IMR-90 (cell line): ENCODE data around the gene FLCN. TPM values are rescaled to one million over a fixed set of nuclear protein-coding genes. Genes with fewer than 3 reads are reported as not detected.

Source experiments
- ATAC-seq: fragments of 200-7000 bp; cut with Tn5 transposase; 2 replicates; pipeline ENCODE4 v1.9.1; 2020; ENCODE audit warnings: low read depth, mild to moderate bottlenecking, moderate library complexity
- BruUV-seq: library from RNA; stranded (reverse); fragments of 400-500 nt; replicated peaks from 2 replicates; lab custom pipeline; 2021; lab: Mats Ljungman, UMichigan
- CTCF ChIA-PET: fragments of 300-600 bp; formaldehyde crosslinking; extraction: SDS; loops from one replicate; lab custom pipeline; 2021; ENCODE audit warnings: antibody characterized with exemption; lab: Yijun Ruan, JAX
- POLR2A ChIA-PET: fragments of 300-600 bp; sonication (Branson Sonifier 250); formaldehyde crosslinking; loops from one replicate; lab custom pipeline; 2022; ENCODE audit warnings: antibody characterized with exemption; ENCODE audit not compliant: unreplicated experiment; lab: Charles Lee
- DNase-seq: peaks from one replicate; pipeline ENCODE4 v3.0.0; 2013
- H2AFZ ChIP-seq: replicated peaks from 2 replicates; pipeline ENCODE3; 2013; ENCODE audit warnings: low read length, mild to moderate bottlenecking; ENCODE audit not compliant: poor library complexity
- H2AK5ac ChIP-seq: 2 replicates; pipeline ENCODE4 v1.6.1; 2013; ENCODE audit warnings: low read depth, low read length, inconsistent platforms
- H2AK9ac ChIP-seq: replicated peaks from 2 replicates; pipeline ENCODE3; 2013; ENCODE audit warnings: mild to moderate bottlenecking, low read depth, low read length, moderate library complexity; ENCODE audit not compliant: poor library complexity
- H2BK120ac ChIP-seq: 2 replicates; pipeline ENCODE4 v1.6.1; 2013; ENCODE audit warnings: low read depth, low read length, inconsistent platforms
- H2BK15ac ChIP-seq: 3 replicates; pipeline ENCODE4 v1.6.1; 2013; ENCODE audit warnings: low read depth, low read length, inconsistent platforms
- H2BK20ac ChIP-seq: 2 replicates; pipeline ENCODE4 v1.6.1; 2013; ENCODE audit warnings: low read depth, mild to moderate bottlenecking, inconsistent platforms, low read length, moderate library complexity
- H2BK5ac ChIP-seq: 2 replicates; pipeline ENCODE4 v1.6.1; 2013; ENCODE audit warnings: mild to moderate bottlenecking, low read depth, low read length, inconsistent platforms; ENCODE audit not compliant: poor library complexity, severe bottlenecking
- H3K14ac ChIP-seq: replicated peaks from 2 replicates; pipeline ENCODE4 v1.6.1; 2013; ENCODE audit warnings: low read depth, low read length, inconsistent platforms
- H3K18ac ChIP-seq: 2 replicates; pipeline ENCODE4 v1.6.1; 2013; ENCODE audit warnings: low read depth, low read length, control low read depth
- H3K23ac ChIP-seq: 2 replicates; pipeline ENCODE4 v1.6.1; 2013; ENCODE audit warnings: low read depth, low read length, inconsistent platforms
- H3K27ac ChIP-seq: 2 replicates; pipeline ENCODE4 v1.5.1; 2013; ENCODE audit warnings: mild to moderate bottlenecking, control low read depth, low read length; ENCODE audit not compliant: insufficient read depth
- H3K27me3 ChIP-seq: 2 replicates; pipeline ENCODE4 v1.6.1; 2013; ENCODE audit warnings: low read length; ENCODE audit not compliant: control insufficient read depth, insufficient read depth
- H3K36me3 ChIP-seq: 2 replicates; pipeline ENCODE4 v1.6.1; 2013; ENCODE audit warnings: low read length, mixed read lengths; ENCODE audit not compliant: control insufficient read depth, insufficient read depth
- H3K4ac ChIP-seq: 2 replicates; pipeline ENCODE4 v1.6.1; 2013; ENCODE audit warnings: low read depth, low read length, inconsistent platforms
- H3K4me1 ChIP-seq: 2 replicates; pipeline ENCODE4 v1.6.1; 2013; ENCODE audit warnings: low read length, mixed read lengths; ENCODE audit not compliant: control insufficient read depth, insufficient read depth
- H3K4me2 ChIP-seq: 2 replicates; pipeline ENCODE4 v1.6.1; 2013; ENCODE audit warnings: low read depth, mild to moderate bottlenecking, control low read depth, low read length, moderate library complexity
- H3K4me3 ChIP-seq: 2 replicates; pipeline ENCODE4 v1.5.1; 2013; ENCODE audit warnings: low read depth, mild to moderate bottlenecking, control low read depth, low read length, moderate library complexity; ENCODE audit not compliant: insufficient read depth
- H3K56ac ChIP-seq: 2 replicates; pipeline ENCODE4 v1.6.1; 2013; ENCODE audit warnings: low read length, inconsistent platforms; ENCODE audit not compliant: insufficient read depth; ENCODE audit errors: extremely low read depth
- H3K79me1 ChIP-seq, 2 experiments: 2 replicates each; pipeline ENCODE4 v1.6.1; 2013; ENCODE audit warnings: low read length in 2 of 2, inconsistent platforms in 1 of 2, low read depth in 1 of 2
- H3K9ac ChIP-seq: 2 replicates; pipeline ENCODE4 v1.6.1; 2013; ENCODE audit warnings: low read depth, low read length, control low read depth
- H3K9me1 ChIP-seq: 2 replicates; pipeline ENCODE4 v1.6.1; 2013; ENCODE audit warnings: low read length, inconsistent platforms; ENCODE audit not compliant: insufficient read depth
- H3K9me3 ChIP-seq: 2 replicates; pipeline ENCODE4 v1.6.1; 2013; ENCODE audit warnings: low read length; ENCODE audit not compliant: control insufficient read depth, insufficient read depth
- H4K20me1 ChIP-seq: 2 replicates; pipeline ENCODE4 v1.6.1; 2013; ENCODE audit warnings: low read length, inconsistent platforms; ENCODE audit not compliant: insufficient read depth
- H4K5ac ChIP-seq: 2 replicates; pipeline ENCODE4 v1.6.1; 2013; ENCODE audit warnings: mild to moderate bottlenecking, low read depth, low read length, control low read depth
- H4K8ac ChIP-seq, 2 experiments: 2 replicates each; pipeline ENCODE4 v1.6.1; 2013; ENCODE audit warnings: low read depth in 2 of 2, low read length in 2 of 2, control low read depth in 1 of 2, inconsistent platforms in 1 of 2
- H4K91ac ChIP-seq: 2 replicates; pipeline ENCODE4 v1.6.1; 2013; ENCODE audit warnings: low read depth, low read length, inconsistent platforms; ENCODE audit not compliant: insufficient read depth
- CEBPB ChIP-seq: IDR thresholded peaks from 2 replicates; pipeline ENCODE4 v1.6.1; 2012; ENCODE audit warnings: low read depth, low read length, improper control_type of control experiment
- ELK1 ChIP-seq: fragments of 150-350 bp; IDR thresholded peaks from 2 replicates; pipeline ENCODE4 v1.6.1; 2016; ENCODE audit warnings: low read depth, mild to moderate bottlenecking, low read length, moderate library complexity, borderline replicate concordance
- RFX5 ChIP-seq: IDR thresholded peaks from 2 replicates; pipeline ENCODE4 v1.8.0; 2012; ENCODE audit warnings: low read depth, mild to moderate bottlenecking, low read length, moderate library complexity
- WGBS, 2 experiments: methylation state at CpG; one replicate each; pipeline versions ENCODE4 v1.1.5 to v1.1.7; 2013; ENCODE audit warnings: missing lambda C conversion rate in 2 of 2; ENCODE audit not compliant: insufficient read length in 1 of 2; ENCODE audit errors: extremely low coverage in 2 of 2; 5-methylcytosine and 5-hydroxymethylcytosine counted together
- dilution Hi-C: fragments of 300-500 bp; cut with HindIII; formaldehyde crosslinking; loops from one replicate; pipeline ENCODE4 v1.14.3; 2018; ENCODE audit warnings: low sequenced_read_pairs; ENCODE audit not compliant: unreplicated experiment
- in situ Hi-C: fragments of 300-500 bp; cut with MboI; formaldehyde crosslinking; loops from 3 replicates; pipeline ENCODE4 v1.14.3; 2019; ENCODE audit warnings: low sequenced_read_pairs, inconsistent platforms, mixed read lengths
- intact Hi-C: fragments of 100-400 bp; cut with micrococcal nuclease; formaldehyde crosslinking; loops from 2 replicates; pipeline ENCODE4 v1.10.0; 2022
- polyA plus RNA-seq, 3 experiments: library from polyadenylated mRNA; depleted of rRNA; stranded (reverse); fragments of >200 nt; gene quantifications; 2 replicates each; pipeline ENCODE4 v1.2.3, GENCODE V29; 2012; ENCODE audit warnings: low replicate concordance in 1 of 3
- total RNA-seq: library from RNA; depleted of rRNA; stranded (reverse); fragments of >200 nt; gene quantifications from 2 replicates; pipeline ENCODE4 v1.2.3, GENCODE V29; 2012

FLCN gene
- total and polyA plus RNA-seq, 2 of the 4 experiments (the other 2 are of a cell fraction): 16.8 to 24.8 TPM

- Histone ChIP-seq H3K4ac (no peak overlapping the region), H2AK5ac (no peak overlapping the region), H3K4me2 (no peak overlapping the region), H2BK15ac (no peak overlapping the region), H3K18ac (no peak overlapping the region), H3K14ac (no peak overlapping the region), H2AFZ (no peak overlapping the region), H2BK120ac (no peak overlapping the region), H2AK9ac (no peak overlapping the region), H3K4me1 (peaks cover 17% of the 10 kb centered on the region), H3K36me3 (peaks cover 38% of the 10 kb centered on the region), H3K27ac (no peak overlapping the region), H4K8ac (no peak overlapping the region), H3K79me1 (peaks cover 0 to 24% of the 10 kb centered on the region in 2 experiments; a peak in 3 of 4 replicates), H3K9me3 (no peaks in the 10 kb centered on the region), H4K5ac (no peak overlapping the region), H3K56ac (no peak overlapping the region), H2BK20ac (no peak overlapping the region), H4K20me1 (peaks cover 2% of the 10 kb centered on the region; the same call in 1 of the 2 replicates), H3K4me3 (no peak overlapping the region), H3K23ac (no peak overlapping the region), H3K9ac (no peak overlapping the region), H3K27me3 (no peaks in the 10 kb centered on the region), H4K91ac (no peak overlapping the region), H2BK5ac (no peak overlapping the region), H3K9me1 (peaks cover 16% of the 10 kb centered on the region)
- in situ Hi-C loops (no loop called here), intact Hi-C loops (no loop called here), dilution Hi-C loops (no loop called here)
- no TSS peak for BruUV-seq
- POLR2A ChIA-PET: no interaction called here
- CTCF ChIA-PET: no interaction called here
- no peak for ATAC-seq
- no peak for DNase-seq
- WGBS, 2 experiments: 64% methylated on average over 4 of the region's 14 CpGs; no CpG with 5 or more reads in 1 of the 2 experiments
- no peak for TF ChIP-seq ELK1
- TF ChIP-seq RFX5: no peak
- no peak for TF ChIP-seq CEBPB
Observed at GRCh38 chr17:17186551-17187505, 50.1 kb downstream of the FLCN start.
